Measurements from ENCODE around the gene TM4SF4. TPM values are rescaled to one million over a fixed set of nuclear protein-coding genes. Genes with fewer than 3 reads are reported as not detected.
A peak's percentile ranks its signal among the peaks of the same experiment; 100 is the strongest.

Gene TM4SF4
- total RNA-seq, 1 experiment from 2014 or later: 1.4 TPM

- TF ChIP-seq, protein P1, sequence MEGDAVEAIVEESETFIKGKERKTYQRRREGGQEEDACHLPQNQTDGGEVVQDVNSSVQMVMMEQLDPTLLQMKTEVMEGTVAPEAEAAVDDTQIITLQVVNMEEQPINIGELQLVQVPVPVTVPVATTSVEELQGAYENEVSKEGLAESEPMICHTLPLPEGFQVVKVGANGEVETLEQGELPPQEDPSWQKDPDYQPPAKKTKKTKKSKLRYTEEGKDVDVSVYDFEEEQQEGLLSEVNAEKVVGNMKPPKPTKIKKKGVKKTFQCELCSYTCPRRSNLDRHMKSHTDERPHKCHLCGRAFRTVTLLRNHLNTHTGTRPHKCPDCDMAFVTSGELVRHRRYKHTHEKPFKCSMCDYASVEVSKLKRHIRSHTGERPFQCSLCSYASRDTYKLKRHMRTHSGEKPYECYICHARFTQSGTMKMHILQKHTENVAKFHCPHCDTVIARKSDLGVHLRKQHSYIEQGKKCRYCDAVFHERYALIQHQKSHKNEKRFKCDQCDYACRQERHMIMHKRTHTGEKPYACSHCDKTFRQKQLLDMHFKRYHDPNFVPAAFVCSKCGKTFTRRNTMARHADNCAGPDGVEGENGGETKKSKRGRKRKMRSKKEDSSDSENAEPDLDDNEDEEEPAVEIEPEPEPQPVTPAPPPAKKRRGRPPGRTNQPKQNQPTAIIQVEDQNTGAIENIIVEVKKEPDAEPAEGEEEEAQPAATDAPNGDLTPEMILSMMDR (IDR thresholded peaks at IDR 0.05): no peak
- TF ChIP-seq TEAD1 (CRISPR knock-in tag; IDR thresholded peaks at IDR 0.05) (no peak), AFF4 (CRISPR knock-in tag; IDR thresholded peaks at IDR 0.05; ENCODE audit: borderline replicate concordance) (no peak), MAX (CRISPR knock-in tag; IDR thresholded peaks at IDR 0.05) (no peak), CBFB (CRISPR knock-in tag; IDR thresholded peaks at IDR 0.05; ENCODE audit: low read depth) (no peak)
Observed at GRCh38 chr3:149510480-149510879, 36.0 kb downstream of the TM4SF4 start (continued).

GRCh38 chr3:149511040-149511626 is 36.6 kb downstream of the TM4SF4 start:
- H3K36me3 Mint-ChIP-seq: no peaks in the 10 kb centered on the region
- no peak for ATAC-seq
- no peaks in the 10 kb centered on the region for H3K27me3 Mint-ChIP-seq (ENCODE audit: low read depth)
- no peaks in the 10 kb centered on the region for H3K9me3 Mint-ChIP-seq
- TF ChIP-seq ZNF121 (CRISPR knock-in tag; IDR thresholded peaks at IDR 0.05): 0 out of 2 replicates have a peak, but pooled peaks have one; percentile 55
- TF ChIP-seq, protein P1 (IDR thresholded peaks at IDR 0.05): no peak
- POLR2A ChIA-PET: no interaction called here
- H3K4me3 Mint-ChIP-seq: no peak overlapping the region
- CTCF ChIA-PET: interaction anchor here (0.5 to 2.0 kb wide), 3 partner anchors 217 to 297 kb away, joined by 3 to 4 read pairs (median 4); no protein-coding TSS in a partner anchor
- no peak for DNase-seq (ENCODE audit: low spot score)
- no peak overlapping the region for H3K27ac Mint-ChIP-seq
- H3K4me1 Mint-ChIP-seq: no peaks in the 10 kb centered on the region; the same call in 1 of the 2 replicates

- ChIA-PET CTCF (interaction anchor here (0.5 to 3.3 kb wide), 17 partner anchors 10 to 367 kb away, joined by 3 to 19 read pairs (median 4); partner anchors contain the start of genes RNF13 and WWTR1), POLR2A (interaction anchor here (0.7 kb wide), 1 partner anchor 110 kb away, joined by 3 read pairs; no protein-coding TSS in a partner anchor)
- Mint-ChIP-seq H3K27me3 (ENCODE audit: low read depth) (no peaks in the 10 kb centered on the region), H3K4me3 (peak overlapping the region; percentile 47), H3K27ac (no peak overlapping the region), H3K36me3 (no peaks in the 10 kb centered on the region), H3K4me1 (no peaks in the 10 kb centered on the region; the same call in 1 of the 2 replicates), H3K9me3 (no peaks in the 10 kb centered on the region)
- TF ChIP-seq, protein P1 (IDR thresholded peaks at IDR 0.05): peak; percentile 48; the same call in 1 of the 2 replicates
- no peak for TF ChIP-seq SMAD4 (CRISPR knock-in tag; IDR thresholded peaks at IDR 0.05)
- TF ChIP-seq ZNF317 (CRISPR knock-in tag; IDR thresholded peaks at IDR 0.05; ENCODE audit: borderline replicate concordance, low read depth): peak; percentile 75
- TF ChIP-seq TP53 (CRISPR knock-in tag; IDR thresholded peaks at IDR 0.05): no peak
- TF ChIP-seq ELF4 (CRISPR knock-in tag; IDR thresholded peaks at IDR 0.05; ENCODE audit: low read depth): no peak
- TF ChIP-seq SOX15 (CRISPR knock-in tag; IDR thresholded peaks at IDR 0.05): no peak
- TF ChIP-seq ZNF671 (CRISPR knock-in tag; IDR thresholded peaks at IDR 0.05): no peak
- DNase-seq (ENCODE audit: low spot score) (peak; percentile 77), ATAC-seq (peak; percentile 98)
Observed at GRCh38 chr3:149512073-149512782, 37.7 kb downstream of the TM4SF4 start.
